Activated CD8-positive, alpha-beta memory T cell treated with anti-CD3 and anti-CD28 coated beads, Interleukin-2, amount 10 ng/mL, durations not matched to agents 7 days and 5 days (primary cell): ENCODE results near the gene ICE1. TPM values are rescaled to one million over a fixed set of nuclear protein-coding genes. Genes with fewer than 3 reads are reported as not detected.
A peak's percentile ranks its signal among the peaks of the same experiment; 100 is the strongest.
"Not testable (repeated sequence)": the region's sequence is repeated elsewhere in the genome, so short reads cannot be mapped to it uniquely, and the experiment has no call there.

Experiments
- ATAC-seq: fragments of 150-1000 bp; cut with Tn5 transposase; one replicate; pipeline ENCODE4 v1.10.0; 2021; ENCODE audit warnings: moderate library complexity
- CTCF ChIA-PET: fragments of 350-600 bp; sonication (Branson Sonifier 250); formaldehyde crosslinking; loops from one replicate; lab custom pipeline; 2021; ENCODE audit warnings: antibody characterized with exemption; lab: Charles Lee
- DNase-seq: peaks from one replicate; pipeline ENCODE4 v3.0.0-alpha.2; 2020
- H3K27ac Mint-ChIP-seq: one replicate; pipeline ENCODE4 v1.8.0; 2021; ENCODE audit warnings: mild to moderate bottlenecking, mixed read lengths
- H3K27me3 Mint-ChIP-seq: one replicate; pipeline ENCODE4 v1.8.0; 2021; ENCODE audit warnings: mixed read lengths
- H3K36me3 Mint-ChIP-seq: one replicate; pipeline ENCODE4 v1.8.0; 2021; ENCODE audit warnings: mild to moderate bottlenecking, mixed read lengths
- H3K4me1 Mint-ChIP-seq: one replicate; pipeline ENCODE4 v1.8.0; 2021; ENCODE audit warnings: mixed read lengths
- H3K4me3 Mint-ChIP-seq: one replicate; pipeline ENCODE4 v1.8.0; 2021; ENCODE audit warnings: mild to moderate bottlenecking, moderate library complexity, mixed read lengths
- H3K9me3 Mint-ChIP-seq: one replicate; pipeline ENCODE4 v1.8.0; 2022; ENCODE audit warnings: low read depth, mixed read lengths
- total RNA-seq, 2 experiments: library from RNA; stranded (reverse); gene quantifications; one replicate each; pipeline ENCODE4 v1.2.3, GENCODE V29; 2021

The ICE1 gene
- total RNA-seq, 2 experiments from 2014 or later: 28.9 to 29.7 TPM

DNA sequence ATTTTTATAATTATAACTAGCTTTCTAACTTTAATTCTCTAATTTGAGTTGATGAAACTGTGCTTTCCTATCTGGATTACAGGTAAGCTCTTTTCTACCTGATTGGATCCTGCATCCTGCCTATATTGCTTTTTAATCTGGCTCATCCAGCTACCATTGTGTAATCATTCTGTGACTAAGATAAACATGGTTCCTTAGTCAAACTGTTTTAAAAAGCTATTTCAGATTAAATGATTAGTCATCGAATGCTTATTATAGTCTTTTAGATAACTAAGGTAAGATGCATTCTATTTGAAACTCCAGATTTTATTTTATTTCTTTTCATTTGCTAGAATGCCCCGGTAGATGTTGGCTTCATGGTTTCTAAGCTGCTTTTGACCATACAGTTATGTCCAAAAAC, 50.7 kb downstream of the ICE1 start:
- Mint-ChIP-seq H3K27me3 (no peaks in the 10 kb centered on the region), H3K27ac (no peak overlapping the region), H3K4me3 (no peak overlapping the region), H3K4me1 (no peaks in the 10 kb centered on the region), H3K36me3 (peaks cover 39% of the 10 kb centered on the region), H3K9me3 (no peaks in the 10 kb centered on the region)
- CTCF ChIA-PET: interaction anchor here (0.9 kb wide), 1 partner anchor 8 kb away, joined by 3 read pairs; no protein-coding TSS in a partner anchor
- DNase-seq (no peak), ATAC-seq (no peak)

DNA sequence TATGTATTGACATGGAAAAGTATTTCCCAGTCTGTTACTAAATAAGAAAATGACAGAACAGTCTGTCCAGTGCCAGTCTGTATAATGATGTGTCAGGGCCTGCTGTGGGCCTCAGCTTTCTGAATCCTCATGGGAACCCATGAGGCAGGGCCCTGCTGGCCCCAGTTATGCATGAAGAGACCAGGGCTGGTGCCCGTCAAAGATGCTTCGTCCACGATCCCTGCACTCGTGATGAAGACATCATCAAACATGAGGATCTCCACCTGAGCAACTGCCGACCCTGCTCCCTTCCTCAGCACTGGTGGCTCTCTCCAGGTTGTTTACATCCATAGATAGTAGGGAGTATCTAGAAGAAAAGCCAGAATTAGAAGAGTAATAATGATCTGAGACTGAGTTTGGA, 52.5 kb downstream of the ICE1 start:
- Mint-ChIP-seq H3K27ac (no peak overlapping the region), H3K27me3 (no peaks in the 10 kb centered on the region), H3K4me3 (no peak overlapping the region), H3K36me3 (peaks cover 49% of the 10 kb centered on the region), H3K9me3 (no peaks in the 10 kb centered on the region), H3K4me1 (peaks cover 5% of the 10 kb centered on the region)
- ATAC-seq: no peak
- CTCF ChIA-PET: no interaction called here
- DNase-seq: no peak

DNA sequence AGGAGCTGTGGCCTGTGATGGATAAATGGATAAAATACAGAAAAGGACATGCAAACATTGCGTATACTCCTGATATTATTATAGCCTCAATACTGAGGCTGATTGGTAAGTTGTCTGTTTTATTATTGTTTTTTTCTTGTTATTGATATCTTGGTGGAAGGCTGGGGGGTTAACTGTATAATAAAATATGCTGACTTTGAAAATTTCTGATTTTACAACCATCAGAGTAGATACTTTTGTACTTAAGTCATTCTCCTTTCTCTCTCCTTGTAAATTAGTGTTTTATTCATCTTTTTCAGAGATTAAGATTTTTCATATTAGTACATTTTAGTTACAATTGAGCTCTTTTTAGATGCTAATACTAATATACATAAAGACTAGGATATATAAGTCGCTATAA, 53.5 kb downstream of the ICE1 start:
- Mint-ChIP-seq H3K4me1 (peaks cover 13% of the 10 kb centered on the region), H3K27ac (peak overlapping the region; percentile 35), H3K4me3 (no peak overlapping the region), H3K36me3 (peaks cover 49% of the 10 kb centered on the region), H3K27me3 (no peaks in the 10 kb centered on the region), H3K9me3 (no peaks in the 10 kb centered on the region)
- no peak for DNase-seq
- CTCF ChIA-PET: no interaction called here
- ATAC-seq: no peak

DNA sequence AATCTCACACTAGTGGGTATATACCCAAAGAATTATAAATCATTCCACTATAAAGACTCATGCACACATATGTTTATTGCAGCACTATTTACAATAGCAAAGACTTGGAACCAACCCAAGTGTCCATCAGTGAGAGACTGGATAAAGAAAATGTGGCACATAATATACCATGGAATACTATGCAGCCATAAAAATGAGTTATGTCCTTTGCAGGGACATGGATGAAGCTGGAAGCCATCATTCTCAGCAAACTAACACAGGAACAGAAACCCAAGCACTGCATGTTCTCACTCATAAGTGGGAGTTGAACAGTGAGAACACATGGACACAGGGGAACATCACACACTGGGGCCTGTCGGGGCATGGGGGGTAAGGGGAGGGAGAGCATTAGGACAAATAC, 57.1 kb downstream of the ICE1 start:
- CTCF ChIA-PET: interaction anchor here (0.7 kb wide), 1 partner anchor 1144 kb away, joined by 3 read pairs; no protein-coding TSS in a partner anchor
- H3K36me3 Mint-ChIP-seq: peaks cover 49% of the 10 kb centered on the region
- H3K9me3 Mint-ChIP-seq, H3K27me3 Mint-ChIP-seq, ATAC-seq, H3K27ac Mint-ChIP-seq, DNase-seq, H3K4me3 Mint-ChIP-seq: not testable (repeated sequence)
- H3K4me1 Mint-ChIP-seq: peaks cover 20% of the 10 kb centered on the region

DNA sequence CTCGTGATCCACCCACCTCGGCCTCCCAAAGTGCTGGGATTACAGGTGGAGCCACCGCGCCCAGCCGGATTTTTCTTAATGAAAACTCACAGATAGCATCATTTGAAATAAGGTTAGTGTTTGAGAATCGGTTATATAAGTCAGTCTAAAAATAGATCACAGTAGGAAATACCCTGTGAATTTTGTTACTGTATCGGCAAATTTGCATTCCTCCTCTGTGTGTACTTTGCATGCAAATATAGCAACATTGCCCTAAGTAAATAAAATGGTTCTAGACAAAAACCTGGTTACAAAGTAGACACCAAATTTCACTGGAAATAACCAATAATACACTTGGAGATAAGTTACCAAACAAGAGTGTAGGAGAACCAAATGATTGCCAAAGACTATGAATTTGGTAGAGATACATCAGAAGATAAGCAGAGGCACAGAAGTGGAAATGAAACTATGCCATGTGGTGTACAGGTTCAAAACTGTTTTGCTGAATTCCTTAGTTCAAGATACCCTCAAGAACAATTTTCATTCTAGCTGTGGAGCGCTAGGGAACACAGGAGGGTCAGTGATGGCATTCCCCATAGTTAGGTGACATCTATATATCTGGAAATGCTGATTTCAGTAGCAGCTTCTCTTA, 58.1 kb downstream of the ICE1 start:
- CTCF ChIA-PET: interaction anchor here (0.8 to 1.0 kb wide), 2 partner anchors 7 to 59 kb away, joined by 3 read pairs; no protein-coding TSS in a partner anchor
- H3K4me3 Mint-ChIP-seq: peak overlapping the region; percentile 23
- H3K36me3 Mint-ChIP-seq: peaks cover 42% of the 10 kb centered on the region
- DNase-seq (no peak), ATAC-seq (peak; percentile 61)
- H3K27me3 Mint-ChIP-seq: no peaks in the 10 kb centered on the region
- peaks cover 22% of the 10 kb centered on the region for H3K4me1 Mint-ChIP-seq
- H3K9me3 Mint-ChIP-seq: no peaks in the 10 kb centered on the region
- peak overlapping the region; percentile 89 for H3K27ac Mint-ChIP-seq

DNA sequence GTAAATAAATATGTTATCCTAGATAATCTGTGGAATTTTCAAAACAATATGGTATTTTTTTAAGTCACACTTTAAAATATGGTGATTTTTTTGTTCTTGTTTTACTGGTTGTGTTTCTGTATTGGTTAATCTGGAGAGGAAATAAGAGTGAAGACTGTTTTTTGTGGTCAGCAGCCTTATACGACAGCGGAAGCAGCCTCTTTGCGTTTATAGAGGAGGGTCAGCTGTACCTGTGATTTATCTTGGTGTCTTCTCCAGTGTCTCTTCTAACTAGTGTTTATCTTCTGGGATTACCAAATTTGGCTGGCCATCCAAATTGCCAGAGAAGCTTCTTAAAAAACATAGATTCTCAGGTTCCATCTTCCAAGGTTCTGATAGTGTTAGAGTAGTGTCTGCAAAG, 58.7 kb downstream of the ICE1 start:
- ATAC-seq (peak; percentile 81), DNase-seq (peak; percentile 46)
- peak overlapping the region; percentile 89 for H3K27ac Mint-ChIP-seq
- H3K9me3 Mint-ChIP-seq: no peaks in the 10 kb centered on the region
- H3K4me1 Mint-ChIP-seq: peaks cover 28% of the 10 kb centered on the region
- peaks cover 37% of the 10 kb centered on the region for H3K36me3 Mint-ChIP-seq
- CTCF ChIA-PET: interaction anchor here (0.8 to 1.0 kb wide), 2 partner anchors 8 to 60 kb away, joined by 3 read pairs; no protein-coding TSS in a partner anchor
- peak overlapping the region; percentile 26 for H3K4me3 Mint-ChIP-seq
- H3K27me3 Mint-ChIP-seq: no peaks in the 10 kb centered on the region

DNA sequence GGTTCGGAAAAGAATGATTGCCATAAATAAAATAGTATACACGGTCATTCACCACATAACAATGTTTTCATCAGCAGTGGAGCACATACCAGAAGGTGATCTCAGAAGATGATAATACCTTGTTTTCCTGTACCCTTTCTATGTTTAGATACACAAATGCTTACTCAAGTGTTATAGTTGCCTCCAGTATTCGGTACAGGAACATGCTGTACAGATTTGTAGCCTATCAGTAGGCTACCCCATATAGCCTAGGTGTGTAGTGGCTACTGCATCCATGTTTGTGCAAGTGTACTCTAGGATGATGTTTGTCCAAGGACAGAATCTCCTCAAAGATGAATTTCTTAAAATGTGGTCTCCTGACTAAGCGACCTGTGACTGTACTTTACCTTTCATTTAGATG, 59.2 kb downstream of the ICE1 start:
- peaks cover 32% of the 10 kb centered on the region for H3K36me3 Mint-ChIP-seq
- peak overlapping the region; percentile 89 for H3K27ac Mint-ChIP-seq
- peaks cover 29% of the 10 kb centered on the region for H3K4me1 Mint-ChIP-seq
- H3K4me3 Mint-ChIP-seq: peak overlapping the region; percentile 26
- no peaks in the 10 kb centered on the region for H3K9me3 Mint-ChIP-seq
- CTCF ChIA-PET: interaction anchor here (0.8 to 1.0 kb wide), 2 partner anchors 8 to 60 kb away, joined by 3 read pairs; no protein-coding TSS in a partner anchor
- ATAC-seq: peak; percentile 17
- no peaks in the 10 kb centered on the region for H3K27me3 Mint-ChIP-seq
- DNase-seq: no peak

DNA sequence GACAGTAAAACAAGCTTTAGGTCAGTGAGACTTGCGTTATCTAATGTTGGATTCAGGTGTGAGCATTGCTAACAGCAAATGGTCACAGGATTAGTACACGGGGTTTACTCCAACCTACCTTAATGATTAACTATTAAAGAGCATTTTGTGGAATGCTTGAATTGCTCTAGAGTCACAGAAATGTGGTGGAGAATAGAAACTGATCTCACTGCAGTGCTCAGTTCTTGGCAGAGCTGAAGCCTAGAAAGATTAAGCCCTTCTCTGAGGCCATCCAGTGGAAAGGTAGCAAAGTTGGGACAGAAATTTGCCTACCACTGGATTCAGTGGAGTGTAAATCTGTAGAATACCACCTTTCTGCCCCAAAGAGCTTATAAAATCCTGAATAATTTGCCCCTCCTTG, 60.9 kb downstream of the ICE1 start:
- CTCF ChIA-PET: interaction anchor here (1.2 kb wide), 1 partner anchor 11 kb away, joined by 3 read pairs; no protein-coding TSS in a partner anchor
- no peak for ATAC-seq
- H3K4me1 Mint-ChIP-seq: peaks cover 31% of the 10 kb centered on the region
- H3K4me3 Mint-ChIP-seq: no peak overlapping the region
- no peak overlapping the region for H3K27ac Mint-ChIP-seq
- H3K27me3 Mint-ChIP-seq: no peaks in the 10 kb centered on the region
- no peak for DNase-seq
- H3K36me3 Mint-ChIP-seq: peaks cover 21% of the 10 kb centered on the region
- H3K9me3 Mint-ChIP-seq: no peaks in the 10 kb centered on the region

DNA sequence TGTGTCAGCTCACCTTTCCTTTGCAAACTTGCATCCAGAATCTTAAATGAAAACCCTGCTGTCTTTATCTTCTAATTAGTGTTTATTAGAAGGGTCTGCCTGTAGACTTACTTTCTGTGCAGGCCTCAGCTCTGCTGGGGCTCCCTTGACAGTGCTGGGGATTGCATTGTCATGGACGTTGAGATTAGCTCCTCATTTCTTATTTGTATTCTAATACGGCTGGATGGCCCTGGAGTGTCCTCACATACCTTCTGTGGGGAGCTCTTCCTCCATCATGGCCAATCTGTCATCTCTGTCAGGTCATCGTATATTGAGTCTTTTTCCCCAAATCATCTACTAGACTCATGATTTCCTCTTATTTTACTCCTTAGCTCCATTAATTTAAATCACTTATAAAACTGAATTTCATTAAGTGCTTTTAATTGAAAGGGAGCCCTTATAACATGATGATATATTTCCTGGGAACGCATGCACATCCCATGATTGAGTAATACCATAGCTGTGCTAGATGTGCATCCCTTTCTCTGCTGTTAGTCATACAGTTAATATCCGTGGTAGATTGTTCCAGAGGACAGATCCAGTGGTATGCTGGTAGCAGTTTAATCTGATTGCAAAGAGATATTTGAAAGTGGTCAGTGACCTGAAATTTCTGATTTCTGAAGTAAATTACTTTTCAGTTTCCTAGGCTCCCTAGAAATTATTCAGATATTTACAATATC, 61.6 kb downstream of the ICE1 start:
- peaks cover 20% of the 10 kb centered on the region for H3K36me3 Mint-ChIP-seq
- no peaks in the 10 kb centered on the region for H3K27me3 Mint-ChIP-seq
- H3K9me3 Mint-ChIP-seq: no peaks in the 10 kb centered on the region
- CTCF ChIA-PET: interaction anchor here (1.2 kb wide), 2 partner anchors 9 to 11 kb away, joined by 3 to 5 read pairs; no protein-coding TSS in a partner anchor
- no peak for DNase-seq
- no peak overlapping the region for H3K27ac Mint-ChIP-seq
- peaks cover 31% of the 10 kb centered on the region for H3K4me1 Mint-ChIP-seq
- no peak overlapping the region for H3K4me3 Mint-ChIP-seq
- ATAC-seq: no peak

DNA sequence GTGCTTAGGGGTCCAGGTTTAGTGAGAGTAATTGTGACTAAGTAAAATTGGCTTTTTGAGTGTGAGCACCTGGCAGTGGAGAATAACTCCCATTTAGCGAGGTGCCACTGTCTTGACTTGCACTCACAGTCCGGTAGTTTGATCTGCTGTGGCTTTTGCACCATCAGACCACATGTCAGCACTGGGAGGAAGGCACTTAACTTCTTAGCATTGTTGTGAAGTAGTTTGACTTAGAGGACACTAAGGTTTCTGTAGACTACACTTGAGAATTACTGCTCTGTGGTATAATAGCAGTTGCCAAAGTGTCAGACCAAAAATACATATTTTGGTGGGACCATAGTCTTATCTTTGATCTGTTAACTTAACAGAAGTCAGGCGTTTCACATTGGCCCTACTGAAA, 63.6 kb downstream of the ICE1 start:
- no peaks in the 10 kb centered on the region for H3K9me3 Mint-ChIP-seq
- no peaks in the 10 kb centered on the region for H3K27me3 Mint-ChIP-seq
- DNase-seq (no peak), ATAC-seq (peak; percentile 22)
- H3K4me1 Mint-ChIP-seq: peaks cover 17% of the 10 kb centered on the region
- CTCF ChIA-PET: no interaction called here
- peaks cover 16% of the 10 kb centered on the region for H3K36me3 Mint-ChIP-seq
- no peak overlapping the region for H3K4me3 Mint-ChIP-seq
- peak overlapping the region; percentile 37 for H3K27ac Mint-ChIP-seq

DNA sequence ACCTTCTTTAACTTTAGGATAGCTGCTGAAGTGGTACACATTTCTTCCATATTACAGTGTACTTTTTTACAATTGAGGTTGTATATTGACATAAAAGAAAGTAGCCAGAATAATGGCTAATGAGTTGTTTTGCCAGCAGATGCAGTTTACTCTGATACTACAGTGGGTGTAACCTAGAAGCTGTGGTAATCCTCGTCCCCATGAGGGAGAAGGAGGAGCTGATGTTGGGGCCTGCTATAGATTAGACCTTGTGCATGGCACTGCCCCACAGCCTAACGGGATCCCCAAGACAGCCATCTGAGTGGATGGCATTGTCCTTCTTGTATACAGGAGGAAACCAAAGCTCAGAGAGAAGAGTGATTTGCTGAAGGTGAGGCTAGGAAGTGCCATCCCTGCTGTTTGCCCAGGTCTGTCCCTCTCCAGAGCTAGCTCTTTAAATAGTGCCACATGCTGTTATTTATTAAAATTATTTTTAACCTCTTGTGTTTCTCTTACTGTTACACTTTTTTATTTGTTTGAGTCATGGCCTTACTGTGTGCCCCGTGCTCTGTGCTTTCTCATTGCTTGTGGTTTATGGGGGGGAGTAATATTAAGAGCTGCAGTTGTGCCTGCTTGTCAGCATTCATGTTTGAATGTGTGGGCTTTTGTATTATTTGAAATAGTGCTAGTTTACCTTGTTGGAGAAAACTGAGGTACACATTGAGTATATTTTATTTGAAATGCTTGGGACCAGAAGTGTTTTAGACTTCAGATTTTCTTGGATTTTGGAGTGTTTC, 65.3 kb downstream of the ICE1 start:
- Mint-ChIP-seq H3K36me3 (peaks cover 10% of the 10 kb centered on the region), H3K27ac (no peak overlapping the region), H3K4me3 (no peak overlapping the region), H3K4me1 (peaks cover 14% of the 10 kb centered on the region), H3K27me3 (no peaks in the 10 kb centered on the region), H3K9me3 (no peaks in the 10 kb centered on the region)
- CTCF ChIA-PET: interaction anchor here (1.9 kb wide), 1 partner anchor 9 kb away, joined by 8 read pairs; no protein-coding TSS in a partner anchor
- no peak for ATAC-seq
- DNase-seq: no peak

DNA sequence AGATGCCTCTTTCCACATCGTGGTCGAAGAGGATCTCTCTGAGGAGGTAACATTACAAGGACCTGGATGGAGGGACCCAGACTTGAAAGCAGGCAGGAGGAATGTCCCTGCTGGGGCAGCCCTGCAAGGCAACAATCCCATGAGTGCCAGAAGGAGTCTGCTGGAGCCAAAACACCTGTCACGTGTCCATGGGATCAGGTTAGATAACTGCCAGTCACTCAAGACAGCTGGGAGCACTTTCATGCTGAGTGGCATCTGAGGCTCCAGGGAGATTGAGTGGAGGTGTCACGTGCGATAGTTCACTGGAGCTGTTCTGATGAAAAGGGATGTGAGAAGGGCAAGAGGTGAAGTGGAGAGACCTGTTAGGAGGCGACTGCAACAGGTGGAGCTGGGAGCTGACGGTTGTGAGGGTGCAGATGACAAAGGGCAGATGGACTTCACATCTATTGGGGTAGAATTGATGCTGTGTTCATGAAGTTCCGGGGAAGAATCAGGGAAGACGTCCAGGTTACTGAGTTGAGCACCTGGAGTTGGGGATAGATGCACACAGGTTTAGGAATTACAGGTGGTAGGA, 68.4 kb downstream of the ICE1 start:
- peaks cover 7% of the 10 kb centered on the region for H3K27me3 Mint-ChIP-seq
- CTCF ChIA-PET: interaction anchor here (0.8 to 1.2 kb wide), 3 partner anchors 1087 to 1254 kb away, joined by 3 read pairs; partner anchors contain the start of genes NSUN2 and SRD5A1
- H3K9me3 Mint-ChIP-seq: no peaks in the 10 kb centered on the region
- no peak for DNase-seq
- no peak for ATAC-seq
- no peak overlapping the region for H3K27ac Mint-ChIP-seq
- H3K4me1 Mint-ChIP-seq: peaks cover 21% of the 10 kb centered on the region
- H3K36me3 Mint-ChIP-seq: peaks cover 10% of the 10 kb centered on the region
- H3K4me3 Mint-ChIP-seq: no peak overlapping the region
